ENCODE measurements around the gene ERCC6L2.

Gene ERCC6L2

DNA sequence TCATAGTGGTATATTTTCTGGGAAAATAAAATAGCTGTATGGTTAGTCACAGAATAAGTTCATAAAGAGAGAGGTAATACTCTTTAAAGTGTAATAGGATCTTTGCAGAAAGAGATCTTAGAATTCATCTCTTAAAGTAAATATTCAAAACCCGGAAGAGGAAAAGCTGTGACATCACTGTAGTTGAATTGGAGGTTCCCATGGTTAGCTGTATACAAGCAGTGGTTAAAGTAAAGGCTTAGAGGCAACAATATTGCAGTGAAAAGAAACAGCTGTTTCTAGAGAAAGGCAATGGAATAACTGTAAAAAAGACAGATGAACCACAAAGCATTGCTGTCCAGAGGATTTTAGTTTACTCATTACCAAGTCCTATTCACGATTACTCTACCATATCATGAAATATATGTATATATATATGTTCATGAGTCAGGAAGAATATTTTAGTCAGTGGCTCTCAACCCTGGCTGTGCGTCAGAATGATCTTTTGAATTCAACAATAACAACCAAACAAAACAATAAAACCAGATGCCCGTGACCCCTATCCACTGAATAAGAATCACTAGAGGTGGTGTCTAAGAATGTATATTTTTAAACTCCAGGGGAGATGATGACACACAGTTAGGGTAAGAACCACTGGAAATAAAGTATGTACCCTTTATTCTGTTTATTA lies 4.7 kb downstream of the ERCC6L2 start:
- Histone ChIP-seq H3K27me3 (no peaks in the 10 kb centered on the region), H3K4me2 (no peak overlapping the region)
- no peak for TF ChIP-seq Cebpa-rat (IDR thresholded peaks at IDR 0.05)

DNA sequence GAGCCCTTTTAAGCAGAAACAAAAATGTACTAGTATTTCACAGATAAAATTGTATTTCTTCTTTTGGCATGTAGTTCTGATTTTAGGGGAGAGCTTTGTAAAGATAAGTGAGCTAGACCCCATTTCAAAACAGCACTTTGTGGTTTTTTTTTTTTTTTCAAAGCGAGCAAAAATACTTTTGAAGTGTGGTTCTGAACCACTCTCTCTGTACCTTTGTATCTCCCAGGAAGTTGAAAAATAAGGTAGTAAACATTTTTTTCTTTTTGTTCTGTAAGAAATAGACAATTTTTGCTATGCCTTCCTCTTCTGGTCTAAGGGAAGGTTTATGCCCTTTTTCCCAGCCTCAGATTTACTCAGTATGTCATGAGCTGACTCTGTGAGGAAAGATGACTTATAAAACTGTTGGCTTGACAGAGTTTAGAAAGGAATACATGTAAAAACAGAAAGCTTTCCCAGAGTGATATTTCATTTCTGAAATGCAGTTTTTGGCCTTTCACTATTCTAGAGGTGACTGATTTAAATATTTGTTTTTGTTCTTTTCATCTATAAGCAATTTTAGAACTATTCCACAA lies 12.5 kb downstream of the ERCC6L2 start:
- H4K20me1 ChIP-seq = peaks cover 28% of the 10 kb centered on the region; the same call in 1 of the 2 replicates
- TF ChIP-seq Cebpa-rat (IDR thresholded peaks at IDR 0.05) = no peak
- no peaks in the 10 kb centered on the region for H3K27me3 ChIP-seq
- H3K27ac ChIP-seq = no peak overlapping the region
- peaks cover 21% of the 10 kb centered on the region for H3K9me3 ChIP-seq
- H3K9ac ChIP-seq = no peak overlapping the region
- 0 out of 2 replicates have a peak, but pooled peaks cover 4% of the 10 kb centered on the region for H3K4me1 ChIP-seq
- peaks cover 61% of the 10 kb centered on the region for H3K36me3 ChIP-seq
- H3K4me3 ChIP-seq = no peak overlapping the region
- H3K4me2 ChIP-seq = no peak overlapping the region

More for the DNA sequence above, 4.7 kb downstream of the ERCC6L2 start:
- H4K20me1 ChIP-seq = peaks cover 6% of the 10 kb centered on the region; the same call in 1 of the 2 replicates
- H3K9ac ChIP-seq = no peak overlapping the region
- H3K9me3 ChIP-seq = no peaks in the 10 kb centered on the region
- peaks cover 38% of the 10 kb centered on the region for H3K36me3 ChIP-seq
- H3K4me3 ChIP-seq = no peak overlapping the region
- no peaks in the 10 kb centered on the region for H3K4me1 ChIP-seq
- H3K27ac ChIP-seq = no peak overlapping the region

DNA sequence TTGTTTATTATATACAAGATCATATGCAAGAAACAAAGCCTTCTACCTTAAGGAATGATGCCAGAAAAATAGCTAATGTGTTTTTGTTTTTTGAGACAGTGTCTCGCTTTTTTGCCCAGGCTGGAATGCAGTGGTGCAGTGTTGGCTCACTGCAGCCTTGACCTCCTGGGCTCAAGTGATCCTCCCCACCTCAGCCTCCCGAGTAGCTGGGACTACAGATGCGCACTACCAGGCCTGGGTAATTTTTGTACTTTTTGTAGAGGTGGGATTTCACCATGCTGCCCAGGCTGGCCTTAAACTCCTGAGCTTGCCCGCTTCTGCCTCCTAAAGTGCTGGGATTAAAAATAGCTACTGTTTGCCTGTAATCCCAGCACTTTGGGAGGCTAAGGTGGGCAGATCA lies 15.1 kb downstream of the ERCC6L2 start:
- H3K36me3 ChIP-seq = peaks cover 46% of the 10 kb centered on the region
- no peak for TF ChIP-seq Cebpa-rat (IDR thresholded peaks at IDR 0.05)
- H3K27me3 ChIP-seq = no peaks in the 10 kb centered on the region
- H3K9ac ChIP-seq = no peak overlapping the region
- no peak overlapping the region for H3K4me2 ChIP-seq
- H3K9me3 ChIP-seq = peaks cover 29% of the 10 kb centered on the region
- peaks cover 25% of the 10 kb centered on the region; the same call in 1 of the 2 replicates for H4K20me1 ChIP-seq
- no peak overlapping the region for H3K4me3 ChIP-seq
- H3K27ac ChIP-seq = no peak overlapping the region
- H3K4me1 ChIP-seq = 0 out of 2 replicates have a peak, but pooled peaks cover 4% of the 10 kb centered on the region

DNA sequence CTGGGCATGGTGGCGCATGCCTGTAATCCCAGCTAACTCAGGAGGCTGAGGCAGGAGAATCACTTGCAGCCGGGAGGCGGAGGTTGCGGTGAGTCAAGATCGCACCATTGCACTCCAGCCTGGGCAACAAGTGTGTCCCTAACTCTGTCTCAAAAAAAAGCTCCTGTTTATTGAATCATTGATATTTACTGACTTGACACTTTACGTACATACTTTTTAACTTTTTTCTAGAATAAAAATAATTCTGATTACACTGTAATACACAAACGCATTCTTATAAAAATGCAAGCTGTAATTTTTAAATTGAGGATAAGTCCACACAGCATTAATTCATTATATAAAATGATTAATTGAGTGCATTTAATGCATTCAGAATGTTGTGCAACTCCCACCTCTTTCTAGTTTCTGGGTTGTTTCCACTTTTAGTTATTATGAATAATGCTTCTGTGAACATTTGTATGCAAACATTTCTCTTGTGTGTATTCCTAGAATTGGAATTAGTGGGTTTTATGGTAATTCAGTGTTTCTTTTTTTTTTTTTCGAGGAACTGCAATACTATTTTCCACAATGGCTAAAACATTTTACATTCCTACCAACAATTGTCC lies 15.7 kb downstream of the ERCC6L2 start:
- no peak for TF ChIP-seq Cebpa-rat (IDR thresholded peaks at IDR 0.05)
- Histone ChIP-seq H3K9me3 (peaks cover 29% of the 10 kb centered on the region), H3K27ac (no peak overlapping the region), H3K27me3 (no peaks in the 10 kb centered on the region), H3K36me3 (peaks cover 40% of the 10 kb centered on the region), H3K9ac (no peak overlapping the region), H3K4me1 (0 out of 2 replicates have a peak, but pooled peaks cover 4% of the 10 kb centered on the region), H3K4me3 (no peak overlapping the region), H3K4me2 (no peak overlapping the region), H4K20me1 (peaks cover 20% of the 10 kb centered on the region; the same call in 1 of the 2 replicates)

DNA sequence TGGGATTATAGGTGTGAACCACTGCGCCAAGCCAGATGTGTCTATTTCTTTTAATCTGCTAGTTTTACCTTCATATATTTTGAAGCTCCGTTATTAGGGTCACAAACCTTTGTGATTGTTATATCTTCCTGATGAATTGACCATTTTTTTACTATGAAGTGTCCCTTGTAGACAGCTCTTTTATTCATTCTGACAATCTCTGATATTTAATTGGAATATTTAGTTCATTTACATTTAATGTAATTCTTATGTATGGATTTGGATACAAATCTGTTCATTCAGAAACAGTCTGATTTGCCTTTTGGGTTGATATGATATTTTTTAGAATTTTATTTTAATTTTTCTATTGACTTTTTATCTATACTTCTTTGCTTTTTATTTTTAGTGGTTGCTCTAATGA lies 17.2 kb downstream of the ERCC6L2 start:
- Histone ChIP-seq H3K27me3 (no peaks in the 10 kb centered on the region), H3K4me1 (0 out of 2 replicates have a peak, but pooled peaks cover 3% of the 10 kb centered on the region), H4K20me1 (0 out of 2 replicates have a peak, but pooled peaks cover 11% of the 10 kb centered on the region), H3K4me3 (no peak overlapping the region), H3K27ac (no peak overlapping the region), H3K4me2 (no peak overlapping the region), H3K36me3 (peaks cover 35% of the 10 kb centered on the region), H3K9ac (no peak overlapping the region), H3K9me3 (peaks cover 29% of the 10 kb centered on the region)
- TF ChIP-seq Cebpa-rat (IDR thresholded peaks at IDR 0.05) = no peak

DNA sequence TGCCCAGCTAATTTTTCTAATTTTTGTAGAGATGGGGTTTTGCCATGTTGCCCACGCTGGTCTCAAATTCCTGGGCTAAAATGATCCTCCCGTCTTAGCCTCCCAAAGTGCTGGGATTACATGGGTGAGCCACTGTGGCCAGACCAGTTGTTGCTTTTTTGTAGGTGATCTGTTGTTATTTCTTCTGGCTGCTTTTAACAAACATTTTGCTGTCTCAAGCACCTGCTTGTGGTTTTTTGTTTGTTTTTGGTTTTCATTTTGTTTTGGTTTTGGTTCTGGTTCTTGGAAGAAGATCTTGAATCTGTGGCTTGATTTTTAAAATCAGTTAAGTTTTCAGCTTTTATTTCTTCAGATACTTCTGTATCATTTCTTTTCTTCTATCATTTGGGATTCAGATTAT lies 21.1 kb downstream of the ERCC6L2 start:
- Histone ChIP-seq H3K9me3 (peaks cover 17% of the 10 kb centered on the region), H3K36me3 (peaks cover 39% of the 10 kb centered on the region), H3K27ac (no peak overlapping the region), H3K9ac (no peak overlapping the region), H3K27me3 (no peaks in the 10 kb centered on the region), H4K20me1 (peaks cover 17% of the 10 kb centered on the region; the same call in 1 of the 2 replicates), H3K4me3 (no peak overlapping the region), H3K4me2 (no peak overlapping the region), H3K4me1 (no peaks in the 10 kb centered on the region)
- TF ChIP-seq Cebpa-rat (IDR thresholded peaks at IDR 0.05) = no peak

DNA sequence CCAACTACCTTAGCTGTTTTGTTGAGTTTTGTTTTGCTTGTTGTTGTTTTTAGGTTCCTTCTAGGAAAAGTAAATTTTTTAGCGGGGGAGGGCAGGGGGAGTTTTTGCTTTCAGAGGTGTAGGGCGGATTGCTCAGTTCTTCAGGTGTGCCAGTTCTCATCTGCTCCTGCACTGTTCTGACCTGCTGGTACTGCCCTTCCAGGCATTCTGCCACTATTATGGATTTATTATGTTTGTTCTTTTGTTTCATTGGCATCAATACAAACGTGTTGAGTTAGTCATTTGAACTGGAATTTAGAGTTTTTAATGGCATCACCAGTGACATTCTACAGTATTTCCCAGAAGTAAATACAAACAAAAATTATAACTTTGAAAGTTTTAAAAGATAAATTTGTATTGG lies 26.0 kb downstream of the ERCC6L2 start:
- Histone ChIP-seq H3K4me3 (no peak overlapping the region), H4K20me1 (peaks cover 17% of the 10 kb centered on the region; the same call in 1 of the 2 replicates), H3K9ac (no peak overlapping the region), H3K27ac (no peak overlapping the region), H3K27me3 (no peaks in the 10 kb centered on the region), H3K9me3 (no peaks in the 10 kb centered on the region), H3K36me3 (peaks cover 35% of the 10 kb centered on the region), H3K4me1 (no peaks in the 10 kb centered on the region), H3K4me2 (no peak overlapping the region)
- no peak for TF ChIP-seq Cebpa-rat (IDR thresholded peaks at IDR 0.05)

DNA sequence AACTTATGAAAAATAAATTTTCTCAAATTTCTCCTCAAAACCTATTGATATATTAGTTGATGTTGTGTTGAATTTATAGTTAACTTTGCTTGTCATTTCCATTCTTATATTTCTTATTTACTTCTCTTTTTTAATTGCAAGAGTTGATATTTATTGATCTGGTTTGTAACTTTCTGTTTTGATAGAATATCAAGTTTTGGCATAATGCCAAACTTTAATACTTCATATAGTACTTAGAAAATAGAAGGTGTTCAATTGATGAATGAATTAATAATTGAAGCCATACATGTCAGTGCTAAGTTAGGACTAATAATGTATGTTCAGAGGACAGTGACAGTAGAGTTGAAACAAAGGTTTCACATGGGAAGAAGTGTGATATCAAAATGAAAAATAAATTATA lies 27.9 kb downstream of the ERCC6L2 start:
- no peak for TF ChIP-seq Cebpa-rat (IDR thresholded peaks at IDR 0.05)
- no peaks in the 10 kb centered on the region for H3K9me3 ChIP-seq
- peaks cover 43% of the 10 kb centered on the region for H3K36me3 ChIP-seq
- peaks cover 17% of the 10 kb centered on the region; the same call in 1 of the 2 replicates for H4K20me1 ChIP-seq
- H3K4me1 ChIP-seq = no peaks in the 10 kb centered on the region
- H3K27ac ChIP-seq = no peak overlapping the region
- no peak overlapping the region for H3K9ac ChIP-seq
- H3K4me2 ChIP-seq = no peak overlapping the region
- no peaks in the 10 kb centered on the region for H3K27me3 ChIP-seq
- no peak overlapping the region for H3K4me3 ChIP-seq

DNA sequence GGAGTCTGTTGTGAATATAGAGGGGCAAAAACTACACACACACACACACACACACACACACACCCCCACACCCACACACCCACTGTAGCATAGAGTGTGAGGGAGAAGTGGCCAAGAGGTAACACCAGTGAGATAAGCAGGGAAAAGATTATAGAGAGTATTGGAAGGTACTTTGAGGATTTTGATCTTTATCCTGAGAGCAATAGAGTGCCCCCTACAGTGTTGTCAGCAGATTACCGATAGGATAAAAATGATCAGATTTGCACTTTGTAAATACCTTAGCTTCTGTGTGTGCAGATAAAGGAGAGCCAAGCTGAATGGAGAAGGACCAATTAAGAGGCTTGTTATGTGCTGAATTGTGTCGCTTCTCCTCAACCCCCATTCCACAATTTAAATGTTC lies 32.3 kb downstream of the ERCC6L2 start:
- H3K27ac ChIP-seq = no peak overlapping the region
- H3K36me3 ChIP-seq = peaks cover 40% of the 10 kb centered on the region
- no peak overlapping the region for H3K9ac ChIP-seq
- no peak for TF ChIP-seq Cebpa-rat (IDR thresholded peaks at IDR 0.05)
- no peaks in the 10 kb centered on the region for H3K4me1 ChIP-seq
- no peaks in the 10 kb centered on the region for H4K20me1 ChIP-seq
- H3K4me2 ChIP-seq = no peak overlapping the region
- no peaks in the 10 kb centered on the region for H3K9me3 ChIP-seq
- H3K27me3 ChIP-seq = no peaks in the 10 kb centered on the region
- H3K4me3 ChIP-seq = no peak overlapping the region

All from BLaER1 (cell line).